ENCODE measurements around the gene WDR81. TPM values are rescaled to one million over a fixed set of nuclear protein-coding genes. Genes with fewer than 3 reads are reported as not detected.
"Not testable (repeated sequence)": the region's sequence is repeated elsewhere in the genome, so short reads cannot be mapped to it uniquely, and the experiment has no call there.

WDR81 gene
- total RNA-seq, 2 experiments from 2014 or later = 24.8 to 25.0 TPM

GRCh38 chr17:1718362-1719165 is 5.9 kb upstream of the WDR81 start:
- CTCF ChIA-PET = interaction anchor here (3.3 kb wide), 1 partner anchor 49 kb away, joined by 13 read pairs; no protein-coding TSS in a partner anchor
- Mint-ChIP-seq H3K4me3 (peak overlapping the region; percentile 95), H3K9me3 (no peaks in the 10 kb centered on the region), H3K36me3 (ENCODE audit: low read depth) (peaks cover 8% of the 10 kb centered on the region), H3K4me1 (ENCODE audit: low read depth) (peaks cover 33% of the 10 kb centered on the region), H3K27ac (no peak overlapping the region), H3K27me3 (peaks cover 4% of the 10 kb centered on the region)
- no peak for ATAC-seq (ENCODE audit: poor library complexity)
- Histone ChIP-seq H3K27me3 (ENCODE audit: control insufficient read depth in 1 of 2, insufficient read depth in 2 of 2, low read length in 2 of 2) (peaks cover 4 to 13% of the 10 kb centered on the region in 2 experiments), H3K36me3 (ENCODE audit: insufficient read depth, low read length) (peaks cover 2% of the 10 kb centered on the region), H3K4me1 (ENCODE audit: insufficient read depth, low read length) (peaks cover 70% of the 10 kb centered on the region), H3K4me3 (ENCODE audit: low read length) (no peak overlapping the region), H3K27ac (ENCODE audit: low read depth in 1 of 2, low read length in 2 of 2) (no peak overlapping the region), H3K9me3 (ENCODE audit: control insufficient read depth in 1 of 2, insufficient read depth in 1 of 2, low read length in 2 of 2) (no peaks in the 10 kb centered on the region)
- POLR2A ChIA-PET = no interaction called here
- intact Hi-C loops (cut with DNase I, micrococcal nuclease) = loop anchor here in 1 of 2 experiments (5.0 kb wide), 1 partner anchor 544 kb away; no protein-coding TSS in a partner anchor
- DNase-seq = peak in 1 of 14 experiments; percentile 34
- TF ChIP-seq, protein P1, sequence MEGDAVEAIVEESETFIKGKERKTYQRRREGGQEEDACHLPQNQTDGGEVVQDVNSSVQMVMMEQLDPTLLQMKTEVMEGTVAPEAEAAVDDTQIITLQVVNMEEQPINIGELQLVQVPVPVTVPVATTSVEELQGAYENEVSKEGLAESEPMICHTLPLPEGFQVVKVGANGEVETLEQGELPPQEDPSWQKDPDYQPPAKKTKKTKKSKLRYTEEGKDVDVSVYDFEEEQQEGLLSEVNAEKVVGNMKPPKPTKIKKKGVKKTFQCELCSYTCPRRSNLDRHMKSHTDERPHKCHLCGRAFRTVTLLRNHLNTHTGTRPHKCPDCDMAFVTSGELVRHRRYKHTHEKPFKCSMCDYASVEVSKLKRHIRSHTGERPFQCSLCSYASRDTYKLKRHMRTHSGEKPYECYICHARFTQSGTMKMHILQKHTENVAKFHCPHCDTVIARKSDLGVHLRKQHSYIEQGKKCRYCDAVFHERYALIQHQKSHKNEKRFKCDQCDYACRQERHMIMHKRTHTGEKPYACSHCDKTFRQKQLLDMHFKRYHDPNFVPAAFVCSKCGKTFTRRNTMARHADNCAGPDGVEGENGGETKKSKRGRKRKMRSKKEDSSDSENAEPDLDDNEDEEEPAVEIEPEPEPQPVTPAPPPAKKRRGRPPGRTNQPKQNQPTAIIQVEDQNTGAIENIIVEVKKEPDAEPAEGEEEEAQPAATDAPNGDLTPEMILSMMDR (IDR thresholded peaks at IDR 0.05) = no peak

GRCh38 chr17:1720856-1721386 is 3.6 kb upstream of the WDR81 start:
- H3K9me3 ChIP-seq (ENCODE audit: control insufficient read depth in 1 of 2, insufficient read depth in 1 of 2, low read length in 2 of 2) = no peaks in the 10 kb centered on the region
- H3K4me1 ChIP-seq (ENCODE audit: insufficient read depth, low read length) = peaks cover 68% of the 10 kb centered on the region
- Mint-ChIP-seq H3K4me3 (peak overlapping the region; percentile 77), H3K27ac (peak overlapping the region; percentile 79), H3K27me3 (peaks cover 3% of the 10 kb centered on the region), H3K9me3 (no peaks in the 10 kb centered on the region), H3K36me3 (ENCODE audit: low read depth) (peaks cover 22% of the 10 kb centered on the region), H3K4me1 (ENCODE audit: low read depth) (peaks cover 46% of the 10 kb centered on the region)
- H3K27me3 ChIP-seq (ENCODE audit: control insufficient read depth in 1 of 2, insufficient read depth in 2 of 2, low read length in 2 of 2) = no peaks in the 10 kb centered on the region
- ChIA-PET POLR2A (interaction anchor here (1.1 to 4.8 kb wide), 4 partner anchors 43 to 151 kb away, joined by 3 to 34 read pairs (median 10); no protein-coding TSS in a partner anchor), CTCF (interaction anchor here (0.7 to 3.1 kb wide), 8 partner anchors 44 to 144 kb away, joined by 3 to 11 read pairs (median 4); partner anchors contain the start of gene SMYD4)
- no peak overlapping the region for H3K4me3 ChIP-seq (ENCODE audit: low read length)
- no peak overlapping the region for H3K27ac ChIP-seq (ENCODE audit: low read depth in 1 of 2, low read length in 2 of 2)
- intact Hi-C loops (cut with DNase I, micrococcal nuclease) = loop anchor here (1.0 to 10.0 kb wide), 7 partner anchors 41 to 564 kb away; partner anchors contain the start of genes RTN4RL1 (in 1 of the 2) and SERPINF1 (in 1 of the 2)
- no peak for ATAC-seq (ENCODE audit: poor library complexity)
- DNase-seq = peak; percentile 52 to 82 (median 66)
- peaks cover under 1% of the 10 kb centered on the region for H3K36me3 ChIP-seq (ENCODE audit: insufficient read depth, low read length)
- TF ChIP-seq, protein P1 (IDR thresholded peaks at IDR 0.05) = peak; percentile 93

GRCh38 chr17:1722022-1722421 is 2.5 kb upstream of the WDR81 start:
- H3K27ac ChIP-seq (ENCODE audit: low read depth in 1 of 2, low read length in 2 of 2); H3K9me3 Mint-ChIP-seq; DNase-seq; H3K27me3 ChIP-seq (ENCODE audit: control insufficient read depth in 1 of 2, insufficient read depth in 2 of 2, low read length in 2 of 2); ATAC-seq (ENCODE audit: poor library complexity); H3K4me3 ChIP-seq (ENCODE audit: low read length); H3K9me3 ChIP-seq (ENCODE audit: control insufficient read depth in 1 of 2, insufficient read depth in 1 of 2, low read length in 2 of 2); H3K27me3 Mint-ChIP-seq: not testable (repeated sequence)
- Mint-ChIP-seq H3K4me1 (ENCODE audit: low read depth) (peaks cover 35% of the 10 kb centered on the region), H3K4me3 (peak overlapping the region; percentile 48), H3K36me3 (ENCODE audit: low read depth) (peaks cover 14% of the 10 kb centered on the region), H3K27ac (peak overlapping the region; percentile 85)
- POLR2A ChIA-PET = interaction anchor here (0.6 to 4.8 kb wide), 6 partner anchors 42 to 150 kb away, joined by 3 to 34 read pairs (median 5); partner anchors contain the start of genes RPA1 and SMYD4
- H3K36me3 ChIP-seq (ENCODE audit: insufficient read depth, low read length) = peaks cover 10% of the 10 kb centered on the region
- intact Hi-C loops (cut with DNase I, micrococcal nuclease) = loop anchor here (5.0 to 10.0 kb wide), 4 partner anchors 40 to 563 kb away; partner anchors contain the start of genes RTN4RL1 (in 1 of the 2) and SERPINF1 (in 1 of the 2)
- CTCF ChIA-PET = interaction anchor here (1.2 to 3.1 kb wide), 3 partner anchors 53 to 143 kb away, joined by 6 to 11 read pairs (median 8); no protein-coding TSS in a partner anchor
- peaks cover 73% of the 10 kb centered on the region for H3K4me1 ChIP-seq (ENCODE audit: insufficient read depth, low read length)
